Inflammatory macrophage treated with lipopolysaccharide for 1 hour (primary cell): ENCODE data around the gene METTL2B.
A peak's percentile ranks its signal among the peaks of the same experiment; 100 is the strongest.
"Not testable (repeated sequence)": the region's sequence is repeated elsewhere in the genome, so short reads cannot be mapped to it uniquely, and the experiment has no call there.

ENCODE experiments used
- DNase-seq, 2 donors: peaks; one replicate each; pipeline ENCODE4 v3.0.0-alpha.2; 2020 to 2022

The METTL2B gene

GRCh38 chr7:128455543-128456254 is 20.8 kb upstream of the METTL2B start, which contains the start of gene HILPDA:
TSS of gene HILPDA (plus strand) at chr7:128455878. CDS start at chr7:128457269, 1,391 bp downstream.
- peak; percentile 97 for DNase-seq

GRCh38 chr7:128456255-128456725 is 20.3 kb upstream of the METTL2B start:
- DNase-seq, result no peak

DNA sequence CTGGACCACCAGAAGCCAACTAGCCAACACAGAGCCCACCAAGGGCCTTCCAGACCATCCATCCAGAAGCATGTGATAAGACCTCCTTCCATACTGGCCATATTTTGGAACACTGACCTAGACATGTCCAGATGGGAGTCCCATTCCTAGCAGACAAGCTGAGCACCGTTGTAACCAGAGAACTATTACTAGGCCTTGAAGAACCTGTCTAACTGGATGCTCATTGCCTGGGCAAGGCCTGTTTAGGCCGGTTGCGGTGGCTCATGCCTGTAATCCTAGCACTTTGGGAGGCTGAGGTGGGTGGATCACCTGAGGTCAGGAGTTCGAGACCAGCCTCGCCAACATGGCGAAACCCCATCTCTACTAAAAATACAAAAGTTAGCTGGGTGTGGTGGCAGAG is 19.2 kb upstream of the METTL2B start:
- not testable (repeated sequence) for DNase-seq

DNA sequence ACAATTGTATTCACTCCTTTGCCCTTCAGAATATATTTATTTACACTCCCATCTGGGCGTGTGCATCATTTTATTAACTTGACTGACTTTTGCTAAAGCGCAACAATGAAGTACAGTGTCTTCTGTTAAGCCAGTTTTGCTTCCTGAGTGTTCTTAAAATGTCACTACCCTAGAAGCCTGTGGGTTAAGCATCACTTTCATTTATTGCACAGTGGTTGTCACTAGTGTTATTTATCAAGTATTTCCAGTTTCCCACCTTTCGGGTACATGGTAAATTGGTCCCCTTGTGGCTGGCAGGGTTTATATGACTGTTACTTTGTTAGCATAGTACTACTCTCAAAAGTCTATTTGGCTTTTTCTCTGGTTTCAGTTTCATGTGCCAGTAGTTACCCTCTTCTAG is 17.6 kb upstream of the METTL2B start:
- no peak for DNase-seq

- peak; percentile 66 to 84 for DNase-seq
Observed at GRCh38 chr7:128459394-128459878, 17.1 kb upstream of the METTL2B start.

GRCh38 chr7:128462460-128462859 is 14.1 kb upstream of the METTL2B start:
- no peak for DNase-seq

GRCh38 chr7:128463345-128463744 is 13.2 kb upstream of the METTL2B start:
- not testable (repeated sequence) for DNase-seq

DNA sequence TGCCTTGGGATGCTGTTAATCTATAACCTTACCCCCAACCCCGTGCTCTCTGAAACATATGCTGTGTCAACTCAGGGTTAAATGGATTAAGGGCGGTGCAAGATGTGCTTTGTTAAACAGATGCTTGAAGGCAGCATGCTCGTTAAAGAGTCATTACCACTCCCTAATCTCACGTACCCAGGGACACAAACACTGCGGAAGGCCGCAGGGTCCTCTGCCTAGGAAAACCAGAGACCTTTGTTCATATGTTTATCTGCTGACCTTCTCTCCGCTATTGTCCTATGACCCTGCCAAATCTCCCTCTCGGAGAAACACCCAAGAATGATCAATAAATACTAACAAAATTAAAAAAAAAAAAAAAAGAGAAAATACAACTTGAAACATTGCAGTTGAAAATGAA is 12.6 kb upstream of the METTL2B start:
- not testable (repeated sequence) for DNase-seq

DNA sequence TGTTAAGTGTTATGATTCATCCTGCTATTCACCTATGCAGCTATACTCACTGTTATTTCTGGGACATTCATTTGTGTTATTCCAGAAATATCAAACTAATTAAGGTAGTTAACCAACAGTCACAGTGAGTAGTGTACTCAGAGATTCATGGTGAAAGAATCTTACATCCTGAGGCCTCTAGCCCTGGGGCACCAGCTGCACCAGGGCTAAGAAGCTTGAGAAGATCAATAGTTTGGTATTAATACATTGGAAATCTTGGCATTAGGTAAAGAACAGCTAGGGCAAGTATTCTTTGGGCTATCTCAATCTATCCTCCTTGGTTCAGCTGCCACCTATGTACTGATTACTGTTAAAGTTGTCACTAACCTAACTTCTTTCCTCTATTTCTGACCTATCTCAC is 9.7 kb upstream of the METTL2B start:
- DNase-seq, result not testable (repeated sequence)

DNA sequence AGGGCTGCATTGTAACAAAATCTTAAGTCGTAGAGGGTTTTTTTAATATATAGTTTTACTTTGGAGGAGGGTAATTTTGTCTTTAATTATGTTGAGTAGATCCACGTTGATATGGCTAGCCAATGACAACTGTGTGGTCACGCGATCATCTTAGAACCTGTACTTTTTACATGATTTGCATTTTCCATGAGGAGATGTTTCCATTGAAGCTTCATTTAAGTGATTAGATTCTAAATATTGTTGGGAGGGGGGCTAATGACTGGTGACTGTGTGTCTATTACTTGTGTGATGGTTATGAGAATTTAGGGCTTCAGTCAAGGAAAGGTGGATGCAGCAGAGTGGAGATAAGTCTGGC is 765 bp downstream of the METTL2B start:
- DNase-seq, result not testable (repeated sequence)

DNA sequence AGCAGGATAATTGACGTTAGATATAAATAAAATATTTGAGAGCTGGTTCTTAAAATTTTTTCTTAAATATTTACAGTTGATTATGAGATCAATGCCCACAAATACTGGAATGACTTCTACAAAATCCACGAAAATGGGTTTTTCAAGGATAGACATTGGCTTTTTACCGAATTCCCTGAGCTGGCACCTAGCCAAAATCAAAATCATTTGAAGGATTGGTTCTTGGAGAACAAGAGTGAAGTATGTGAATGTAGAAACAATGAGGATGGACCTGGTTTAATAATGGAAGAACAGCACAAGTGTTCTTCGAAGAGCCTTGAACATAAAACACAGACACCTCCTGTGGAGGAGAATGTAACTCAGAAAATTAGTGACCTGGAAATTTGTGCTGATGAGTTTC is 2.5 kb downstream of the METTL2B start:
- not testable (repeated sequence) for DNase-seq

- not testable (repeated sequence) for DNase-seq
Observed at GRCh38 chr7:128488134-128488533, 11.6 kb downstream of the METTL2B start.

- DNase-seq, result no peak
Observed at GRCh38 chr7:128497405-128497804, 20.9 kb downstream of the METTL2B start.

GRCh38 chr7:128505416-128505815 is 28.9 kb downstream of the METTL2B start:
- DNase-seq, result peak in 1 of 2 donors; percentile 6

GRCh38 chr7:128506819-128507218 is 30.3 kb downstream of the METTL2B start:
- not testable (repeated sequence) for DNase-seq

DNA sequence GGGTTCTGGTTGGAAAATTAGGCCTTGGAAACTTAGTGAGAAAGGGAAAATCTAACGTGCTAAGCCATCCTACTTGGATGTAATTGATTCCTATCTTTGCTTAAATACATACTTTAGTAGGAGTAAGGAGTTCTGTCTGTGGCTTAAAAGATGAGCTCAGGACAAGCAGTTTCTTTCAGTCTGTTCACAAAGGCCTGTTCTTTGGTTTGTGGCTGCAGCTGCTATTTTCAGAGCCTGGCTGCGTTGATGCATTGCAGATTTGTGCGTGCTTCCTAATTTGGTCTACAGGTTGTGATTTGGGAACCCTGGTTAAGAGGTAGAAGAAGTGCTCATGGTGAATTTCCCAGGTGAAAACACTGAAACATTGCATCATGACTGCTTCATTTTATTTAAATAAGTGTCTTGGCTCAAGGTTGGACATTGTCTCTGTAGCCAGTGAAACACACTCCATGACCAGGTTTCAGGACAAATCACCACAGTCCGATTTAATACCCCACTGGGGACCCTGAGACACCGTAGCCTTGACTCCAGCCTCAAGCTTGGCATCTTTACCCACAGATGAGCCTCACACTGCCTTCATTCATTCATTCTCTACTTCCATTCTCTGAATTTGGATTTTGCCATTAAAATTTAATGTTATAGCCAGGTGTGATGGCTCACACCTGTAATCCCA is 30.9 kb downstream of the METTL2B start:
- DNase-seq, result not testable (repeated sequence)

DNA sequence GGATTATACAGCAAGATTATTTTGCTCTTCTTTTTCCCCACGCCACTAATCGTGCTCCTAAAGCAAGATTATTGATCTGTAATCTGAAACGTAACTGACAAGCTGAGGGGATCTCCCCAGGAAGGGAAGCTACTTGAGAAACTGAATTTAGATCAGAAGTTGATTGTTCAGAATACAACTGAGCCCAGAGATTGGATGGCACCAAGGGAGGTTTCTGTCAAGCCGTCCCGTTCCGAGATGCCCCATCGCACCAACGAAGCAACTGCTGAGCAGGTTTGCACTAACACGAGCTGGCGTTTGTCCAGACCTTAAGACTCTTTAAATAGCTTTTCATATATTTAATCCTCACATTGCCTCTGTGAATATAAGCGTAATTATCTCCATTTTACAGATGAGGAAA is 35.1 kb downstream of the METTL2B start:
- DNase-seq, result not testable (repeated sequence)

DNA sequence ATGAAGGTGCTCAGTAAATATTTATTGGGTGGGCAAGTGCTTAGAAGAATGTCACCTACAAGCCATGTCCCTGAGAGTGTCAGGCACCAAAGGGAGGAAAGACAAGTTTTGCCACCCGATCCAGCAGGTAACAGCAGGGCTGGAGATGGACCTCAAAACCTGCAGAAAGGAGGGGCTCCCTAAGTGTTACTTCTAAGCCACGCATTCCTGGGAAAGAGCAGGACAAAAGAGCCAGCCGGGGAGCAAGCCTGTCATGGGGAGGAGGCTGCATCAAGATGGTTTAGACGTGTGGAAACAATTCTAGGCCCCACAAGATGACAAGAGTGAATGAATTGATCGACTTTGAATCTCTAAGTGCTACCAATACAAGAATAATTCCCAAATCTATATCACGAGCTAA is 38.7 kb downstream of the METTL2B start:
- not testable (repeated sequence) for DNase-seq

- not testable (repeated sequence) for DNase-seq
Observed at GRCh38 chr7:128517023-128517422, 40.5 kb downstream of the METTL2B start.

DNA sequence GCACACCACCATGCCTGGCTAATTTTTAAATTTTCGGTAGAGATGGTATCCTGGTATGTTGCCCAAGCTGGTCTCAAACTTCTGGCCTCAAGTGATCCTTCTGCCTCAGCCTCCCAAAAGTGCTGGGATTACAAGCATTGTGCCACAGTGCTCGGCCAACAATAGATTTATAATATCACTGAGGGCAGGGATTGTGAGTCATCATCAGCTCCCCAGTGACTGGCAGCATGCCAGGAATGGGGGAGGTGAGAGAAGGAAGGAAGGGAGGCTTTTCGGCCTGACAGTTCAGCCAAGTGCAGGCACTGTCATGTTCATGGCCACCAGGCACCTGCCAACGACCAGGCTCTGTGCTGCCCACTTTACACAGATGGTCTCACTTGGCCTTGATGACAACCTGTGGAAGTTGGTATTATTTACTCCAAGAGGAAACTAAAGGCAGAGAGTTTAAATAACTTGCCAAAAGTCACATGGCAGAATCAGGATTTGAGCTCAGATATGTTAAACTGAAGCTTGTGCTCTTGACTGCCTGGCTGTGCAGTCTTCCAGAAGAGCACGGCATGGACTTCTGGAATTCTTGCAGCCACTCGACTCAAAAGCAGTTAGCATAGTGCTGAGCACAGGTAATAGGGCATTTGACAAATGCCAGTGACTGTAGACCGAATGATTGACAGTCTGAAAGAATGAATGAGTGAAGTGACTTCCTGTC is 46.8 kb downstream of the METTL2B start:
- DNase-seq, result peak; percentile 72 to 91

- DNase-seq, result not testable (repeated sequence)
Observed at GRCh38 chr7:128523932-128524524, 47.5 kb downstream of the METTL2B start.

- DNase-seq, result not testable (repeated sequence)
Observed at GRCh38 chr7:128525584-128525983, 49.0 kb downstream of the METTL2B start.

DNA sequence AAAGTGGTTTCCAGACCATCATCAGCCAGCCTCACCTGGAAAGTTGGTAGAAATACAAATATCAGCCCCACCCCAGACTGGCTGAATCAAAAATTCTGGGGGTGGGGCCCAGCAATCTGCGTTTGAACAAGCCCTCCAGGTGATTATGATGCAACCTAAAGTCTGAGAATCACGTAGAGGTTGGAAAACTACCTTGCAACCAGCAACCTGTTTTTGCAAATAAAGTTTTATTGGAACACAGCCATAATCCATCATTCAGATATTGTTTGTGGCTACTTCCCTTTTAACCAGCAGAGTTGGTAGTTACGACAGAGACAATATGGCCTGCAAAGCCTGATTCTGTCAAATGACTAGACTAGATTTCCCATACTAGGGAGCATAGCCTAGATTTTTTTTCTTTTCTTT is 49.5 kb downstream of the METTL2B start:
- DNase-seq, result peak; percentile 48 to 54
